ENCODE results near the gene ARID3A.
A peak's percentile ranks its signal among the peaks of the same experiment; 100 is the strongest.

ARID3A gene

DNA sequence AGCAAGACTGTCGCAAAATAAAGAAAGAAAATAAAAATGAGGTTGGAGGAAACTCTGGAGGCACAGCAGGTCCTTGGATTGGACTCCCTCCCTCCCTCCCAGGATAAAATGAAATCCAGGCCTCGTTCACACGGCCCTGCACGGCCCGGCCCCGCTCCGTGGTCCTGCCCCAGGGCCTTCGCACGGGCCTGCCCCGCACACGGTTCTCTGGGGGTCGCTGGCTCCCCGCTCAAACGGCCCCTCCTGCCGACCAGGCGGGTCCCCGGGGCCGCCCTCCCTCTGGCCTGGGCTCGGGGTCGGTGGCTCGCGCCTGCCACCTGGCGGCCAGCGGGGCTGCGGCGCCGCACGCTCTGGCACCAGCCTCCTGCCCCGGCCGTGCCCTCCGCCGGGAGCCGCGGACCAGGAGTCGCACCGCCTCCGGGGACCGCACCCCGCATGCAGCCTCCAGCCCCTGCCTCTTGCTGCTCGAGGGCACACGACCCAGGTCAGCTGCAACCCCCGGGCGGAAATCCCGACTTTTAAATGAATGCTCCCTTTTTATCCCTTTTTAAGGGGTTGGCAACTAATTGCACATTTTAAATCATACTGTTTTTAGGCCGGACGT is 56.8 kb downstream of the ARID3A start:
- H3K9ac ChIP-seq (ENCODE audit: low read depth, low read length, poor library complexity, severe bottlenecking), result peak overlapping the region; percentile 20
- TF ChIP-seq, protein P1, sequence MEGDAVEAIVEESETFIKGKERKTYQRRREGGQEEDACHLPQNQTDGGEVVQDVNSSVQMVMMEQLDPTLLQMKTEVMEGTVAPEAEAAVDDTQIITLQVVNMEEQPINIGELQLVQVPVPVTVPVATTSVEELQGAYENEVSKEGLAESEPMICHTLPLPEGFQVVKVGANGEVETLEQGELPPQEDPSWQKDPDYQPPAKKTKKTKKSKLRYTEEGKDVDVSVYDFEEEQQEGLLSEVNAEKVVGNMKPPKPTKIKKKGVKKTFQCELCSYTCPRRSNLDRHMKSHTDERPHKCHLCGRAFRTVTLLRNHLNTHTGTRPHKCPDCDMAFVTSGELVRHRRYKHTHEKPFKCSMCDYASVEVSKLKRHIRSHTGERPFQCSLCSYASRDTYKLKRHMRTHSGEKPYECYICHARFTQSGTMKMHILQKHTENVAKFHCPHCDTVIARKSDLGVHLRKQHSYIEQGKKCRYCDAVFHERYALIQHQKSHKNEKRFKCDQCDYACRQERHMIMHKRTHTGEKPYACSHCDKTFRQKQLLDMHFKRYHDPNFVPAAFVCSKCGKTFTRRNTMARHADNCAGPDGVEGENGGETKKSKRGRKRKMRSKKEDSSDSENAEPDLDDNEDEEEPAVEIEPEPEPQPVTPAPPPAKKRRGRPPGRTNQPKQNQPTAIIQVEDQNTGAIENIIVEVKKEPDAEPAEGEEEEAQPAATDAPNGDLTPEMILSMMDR (conservative IDR thresholded peaks at IDR 0.05; ENCODE audit: low read length), result peak; percentile 73
- no peak for TF ChIP-seq EZH2phosphoT487 (IDR thresholded peaks at IDR 0.05; ENCODE audit: borderline replicate concordance)
- H3K79me2 ChIP-seq (ENCODE audit: insufficient read depth, low read length), result peaks cover 20% of the 10 kb centered on the region
- no peaks in the 10 kb centered on the region for H4K20me1 ChIP-seq (ENCODE audit: insufficient read depth, low read length, poor library complexity, severe bottlenecking)
- no peaks in the 10 kb centered on the region for H3K9me2 ChIP-seq (replicated peaks; ENCODE audit: low read depth, low read length)
- H3K36me3 ChIP-seq (ENCODE audit: insufficient read depth, low read length), result no peaks in the 10 kb centered on the region
- H3F3A ChIP-seq (ENCODE audit: low read depth), result no peaks in the 10 kb centered on the region
- H2AFZ ChIP-seq (ENCODE audit: low read length), result peak overlapping the region; percentile 72; the same call in 1 of the 2 replicates
- peak overlapping the region; percentile 79 for H3K4me2 ChIP-seq (ENCODE audit: low read depth, low read length, poor library complexity, severe bottlenecking)
- peaks cover 22% of the 10 kb centered on the region for H3K4me1 ChIP-seq (ENCODE audit: insufficient read depth, low read length, poor library complexity, severe bottlenecking)
- H3K9me3 ChIP-seq (ENCODE audit: insufficient read depth, low read depth, low read length), result no peaks in the 10 kb centered on the region
- peak overlapping the region; percentile 66 for H3K4me3 ChIP-seq (ENCODE audit: low read length, poor library complexity, severe bottlenecking)
- no peaks in the 10 kb centered on the region for H3K27me3 ChIP-seq (ENCODE audit: insufficient read depth, low read length, poor library complexity, severe bottlenecking)

DNA sequence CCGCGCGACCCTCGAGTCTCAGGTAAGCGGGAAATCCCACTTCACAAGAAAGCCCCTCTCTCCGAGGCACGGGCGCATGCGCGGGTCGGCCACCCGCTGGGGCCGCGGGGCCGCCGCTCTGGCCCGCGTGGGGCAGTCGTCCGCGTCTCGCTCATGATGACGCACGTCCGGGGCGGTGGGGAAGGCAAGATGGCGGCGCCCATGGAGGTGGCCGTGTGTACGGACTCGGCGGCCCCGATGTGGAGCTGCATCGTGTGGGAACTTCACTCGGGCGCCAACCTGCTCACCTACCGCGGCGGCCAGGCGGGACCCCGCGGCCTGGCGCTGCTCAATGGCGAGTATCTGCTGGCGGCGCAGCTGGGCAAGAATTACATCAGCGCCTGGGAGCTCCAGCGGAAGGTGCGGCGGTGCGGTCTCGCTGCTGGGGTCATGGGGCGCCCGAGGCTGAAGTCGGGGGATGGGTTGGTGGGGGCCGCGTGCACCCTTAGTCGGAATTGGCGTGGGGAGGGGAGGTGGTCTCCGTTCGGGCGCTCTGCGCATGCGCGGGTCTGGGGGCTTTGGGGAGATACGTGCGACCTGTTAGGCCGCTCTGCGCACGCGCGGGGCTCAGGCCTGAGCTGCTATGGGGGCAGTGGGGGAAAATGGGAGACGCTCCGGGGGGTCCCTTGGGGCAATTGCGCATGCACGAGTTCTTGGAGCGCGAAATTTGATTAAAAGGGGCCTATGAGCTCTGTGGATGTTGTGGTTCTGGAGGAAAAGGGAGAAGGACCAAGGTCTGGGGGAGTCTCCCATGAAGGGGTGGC is 58.5 kb downstream of the ARID3A start, which contains the start of gene WDR18:
WDR18 (plus strand) TSS at position 181 of the 803 bp plus-strand sequence; CDS start at position 190, 9 bp downstream.
- peaks cover 22% of the 10 kb centered on the region for H3K4me1 ChIP-seq (ENCODE audit: insufficient read depth, low read length, poor library complexity, severe bottlenecking)
- peak within 1 kb of the TSS; percentile 84 for H2AFZ ChIP-seq (ENCODE audit: low read length)
- no peaks in the 10 kb centered on the region for H3F3A ChIP-seq (ENCODE audit: low read depth)

DNA sequence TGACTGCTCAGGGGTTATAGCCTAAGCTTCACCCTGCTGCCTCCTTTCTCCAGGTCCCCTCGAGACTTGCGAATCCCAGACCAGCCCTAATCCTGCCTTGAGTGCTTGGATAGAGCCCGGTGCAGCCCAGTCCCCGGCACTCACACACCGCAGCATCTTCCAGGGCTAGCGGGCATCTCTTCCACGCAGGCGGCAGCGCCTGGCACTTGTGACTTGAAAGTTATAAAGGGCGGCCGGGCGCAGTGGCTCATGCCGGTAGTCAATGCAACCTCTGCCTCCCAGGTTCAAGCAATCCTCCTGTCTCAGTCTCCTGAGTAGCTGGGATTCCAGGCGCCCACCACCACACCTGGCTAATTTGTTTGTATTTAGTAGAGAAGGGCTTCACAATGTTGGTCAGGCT is 60.2 kb downstream of the ARID3A start:
- no peaks in the 10 kb centered on the region for H3K27me3 ChIP-seq (ENCODE audit: insufficient read depth, low read length, poor library complexity, severe bottlenecking)
- H3K4me2 ChIP-seq (ENCODE audit: low read depth, low read length, poor library complexity, severe bottlenecking), result peak overlapping the region; percentile 79
- H3K79me2 ChIP-seq (ENCODE audit: insufficient read depth, low read length), result peaks cover 20% of the 10 kb centered on the region
- H3K36me3 ChIP-seq (ENCODE audit: insufficient read depth, low read length), result no peaks in the 10 kb centered on the region; the same call in 1 of the 2 replicates
- H4K20me1 ChIP-seq (ENCODE audit: insufficient read depth, low read length, poor library complexity, severe bottlenecking), result no peaks in the 10 kb centered on the region
- no peak overlapping the region for H3K9ac ChIP-seq (ENCODE audit: low read depth, low read length, poor library complexity, severe bottlenecking)
- no peaks in the 10 kb centered on the region for H3K9me2 ChIP-seq (replicated peaks; ENCODE audit: low read depth, low read length)
- peaks cover 22% of the 10 kb centered on the region for H3K4me1 ChIP-seq (ENCODE audit: insufficient read depth, low read length, poor library complexity, severe bottlenecking)
- H3F3A ChIP-seq (ENCODE audit: low read depth), result no peaks in the 10 kb centered on the region
- TF ChIP-seq EZH2phosphoT487 (IDR thresholded peaks at IDR 0.05; ENCODE audit: borderline replicate concordance), result no peak
- TF ChIP-seq, protein P1 (conservative IDR thresholded peaks at IDR 0.05; ENCODE audit: low read length), result no peak
- no peak overlapping the region for H2AFZ ChIP-seq (ENCODE audit: low read length)
- H3K9me3 ChIP-seq (ENCODE audit: insufficient read depth, low read depth, low read length), result no peaks in the 10 kb centered on the region
- peak overlapping the region; percentile 82 for H3K4me3 ChIP-seq (ENCODE audit: low read length, poor library complexity, severe bottlenecking)

More for the DNA sequence above, 58.5 kb downstream of the ARID3A start, which contains the start of gene WDR18:
- peak within 1 kb of the TSS; percentile 79 for H3K4me2 ChIP-seq (ENCODE audit: low read depth, low read length, poor library complexity, severe bottlenecking)
- no peaks in the 10 kb centered on the region for H3K9me2 ChIP-seq (replicated peaks; ENCODE audit: low read depth, low read length)
- no peaks in the 10 kb centered on the region for H3K27me3 ChIP-seq (ENCODE audit: insufficient read depth, low read length, poor library complexity, severe bottlenecking)
- H3K36me3 ChIP-seq (ENCODE audit: insufficient read depth, low read length), result no peaks in the 10 kb centered on the region
- no peaks in the 10 kb centered on the region for H4K20me1 ChIP-seq (ENCODE audit: insufficient read depth, low read length, poor library complexity, severe bottlenecking)
- H3K9ac ChIP-seq (ENCODE audit: low read depth, low read length, poor library complexity, severe bottlenecking), result peak within 1 kb of the TSS; percentile 81
- H3K9me3 ChIP-seq (ENCODE audit: insufficient read depth, low read depth, low read length), result no peaks in the 10 kb centered on the region
- peaks cover 20% of the 10 kb centered on the region for H3K79me2 ChIP-seq (ENCODE audit: insufficient read depth, low read length)
- H3K4me3 ChIP-seq (ENCODE audit: low read length, poor library complexity, severe bottlenecking), result peak within 1 kb of the TSS; percentile 82
- TF ChIP-seq, protein P1 (conservative IDR thresholded peaks at IDR 0.05; ENCODE audit: low read length), result no peak
- TF ChIP-seq EZH2phosphoT487 (IDR thresholded peaks at IDR 0.05; ENCODE audit: borderline replicate concordance), result no peak

Data from Loucy (cell line).